ENCODE results near the gene DCAF4. TPM values are rescaled to one million over a fixed set of nuclear protein-coding genes. Genes with fewer than 3 reads are reported as not detected.

Gene DCAF4, protein sequence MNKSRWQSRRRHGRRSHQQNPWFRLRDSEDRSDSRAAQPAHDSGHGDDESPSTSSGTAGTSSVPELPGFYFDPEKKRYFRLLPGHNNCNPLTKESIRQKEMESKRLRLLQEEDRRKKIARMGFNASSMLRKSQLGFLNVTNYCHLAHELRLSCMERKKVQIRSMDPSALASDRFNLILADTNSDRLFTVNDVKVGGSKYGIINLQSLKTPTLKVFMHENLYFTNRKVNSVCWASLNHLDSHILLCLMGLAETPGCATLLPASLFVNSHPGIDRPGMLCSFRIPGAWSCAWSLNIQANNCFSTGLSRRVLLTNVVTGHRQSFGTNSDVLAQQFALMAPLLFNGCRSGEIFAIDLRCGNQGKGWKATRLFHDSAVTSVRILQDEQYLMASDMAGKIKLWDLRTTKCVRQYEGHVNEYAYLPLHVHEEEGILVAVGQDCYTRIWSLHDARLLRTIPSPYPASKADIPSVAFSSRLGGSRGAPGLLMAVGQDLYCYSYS
- polyA plus RNA-seq (2012; ENCODE audit: missing spikeins) = 26.0 TPM

DNA sequence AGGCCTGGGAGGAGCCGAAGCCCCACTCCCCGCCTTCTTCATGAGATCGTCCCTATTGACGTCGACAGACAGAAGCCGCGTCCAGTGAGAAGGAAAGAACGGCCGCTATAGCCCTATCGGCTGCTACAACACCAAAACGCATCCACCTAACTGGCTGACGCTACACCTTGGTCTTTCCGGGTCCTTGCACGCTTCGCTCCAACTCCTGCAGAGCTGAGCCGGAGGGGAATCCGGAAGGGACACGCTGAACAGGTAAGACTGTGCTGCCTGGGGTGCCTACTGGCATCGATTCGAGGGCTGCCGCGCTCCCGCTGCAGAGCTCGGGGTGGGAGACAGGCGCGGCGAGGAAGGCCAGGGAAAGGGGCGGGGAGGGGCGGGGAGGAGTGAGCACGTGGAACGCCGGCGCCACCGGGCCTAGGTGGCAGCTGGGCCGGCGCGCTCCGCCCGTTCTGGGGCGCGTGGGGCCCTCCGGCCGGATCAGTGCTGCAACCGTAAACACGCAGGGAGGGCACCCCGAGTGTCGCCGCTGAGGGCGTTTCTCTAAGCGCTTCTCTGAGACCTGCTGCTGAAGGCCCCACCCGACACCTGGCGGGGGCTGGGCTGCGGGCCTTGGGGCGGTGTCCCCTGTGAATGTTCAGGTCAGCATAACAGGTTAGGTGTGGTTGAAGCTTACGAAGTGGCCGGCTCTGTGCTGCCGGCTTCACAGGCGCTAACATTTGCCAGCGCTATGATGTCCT, at the start of gene DCAF4:
DCAF4 (plus strand) TSS at position 173 of the 737 bp plus-strand sequence. CDS start 11,515 bp downstream, outside the sequence.
- FAIRE-seq (peak; percentile 97), DNase-seq (ENCODE audit: insufficient read length) (peak; percentile 97)
- TF ChIP-seq TAF1 (IDR thresholded peaks at IDR 0.05; ENCODE audit: borderline replicate concordance, low read depth, low read length) (no peak; the same call in 1 of the 2 replicates), POLR2A (IDR thresholded peaks at IDR 0.05; ENCODE audit: low read depth, low read length) (no peak), POLR2AphosphoS5 (IDR thresholded peaks at IDR 0.05; ENCODE audit: low read depth, low read length) (peak; percentile 55)

DNA sequence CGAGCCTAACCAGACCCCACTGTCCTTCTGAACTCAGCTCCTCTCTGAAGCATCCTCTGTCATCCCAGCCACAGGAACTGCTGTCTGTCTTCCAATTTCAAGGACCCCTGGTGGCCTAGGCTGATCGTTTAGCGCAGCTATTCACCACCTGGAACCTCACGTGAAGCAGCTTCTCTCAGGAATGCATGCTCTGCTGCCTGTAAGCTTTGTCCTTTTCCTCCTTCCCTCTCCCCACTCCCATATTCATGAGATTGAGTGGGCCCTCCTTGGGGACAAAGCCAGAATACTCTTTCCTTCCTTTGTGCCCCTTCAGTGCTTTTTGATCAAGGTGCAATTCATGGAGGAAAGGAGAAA, 49.6 kb upstream of the DCAF4 start:
- no peak for TF ChIP-seq POLR2AphosphoS5 (IDR thresholded peaks at IDR 0.05; ENCODE audit: low read depth, low read length)
- TF ChIP-seq POLR2A (IDR thresholded peaks at IDR 0.05; ENCODE audit: low read depth, low read length) = no peak
- no peak for TF ChIP-seq TAF1 (IDR thresholded peaks at IDR 0.05; ENCODE audit: borderline replicate concordance, low read depth, low read length)
- FAIRE-seq (no peak), DNase-seq (ENCODE audit: insufficient read length) (no peak)

DNA sequence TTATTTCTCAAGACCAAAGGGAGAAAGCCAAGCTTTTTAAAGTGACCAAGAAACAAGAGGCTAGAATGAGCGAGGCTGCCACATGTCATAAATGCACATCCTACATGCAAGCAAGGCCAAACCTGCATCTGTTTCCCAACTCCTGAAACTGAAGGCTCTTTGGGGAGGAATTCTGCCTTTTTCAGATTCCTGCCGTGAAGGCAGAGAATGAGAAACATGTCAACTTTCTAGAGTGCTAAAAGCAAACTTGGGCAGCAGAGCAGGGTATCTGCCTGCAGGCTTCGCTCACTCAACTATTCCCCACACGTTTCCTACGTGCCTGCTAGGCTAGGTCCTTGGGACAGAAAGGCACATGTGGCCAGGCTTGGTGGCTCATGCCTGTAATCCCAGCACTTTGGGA, 47.5 kb upstream of the DCAF4 start:
- TF ChIP-seq POLR2AphosphoS5 (IDR thresholded peaks at IDR 0.05; ENCODE audit: low read depth, low read length) (no peak), TAF1 (IDR thresholded peaks at IDR 0.05; ENCODE audit: borderline replicate concordance, low read depth, low read length) (no peak), POLR2A (IDR thresholded peaks at IDR 0.05; ENCODE audit: low read depth, low read length) (no peak)
- no peak for DNase-seq (ENCODE audit: insufficient read length)
- FAIRE-seq = no peak

DNA sequence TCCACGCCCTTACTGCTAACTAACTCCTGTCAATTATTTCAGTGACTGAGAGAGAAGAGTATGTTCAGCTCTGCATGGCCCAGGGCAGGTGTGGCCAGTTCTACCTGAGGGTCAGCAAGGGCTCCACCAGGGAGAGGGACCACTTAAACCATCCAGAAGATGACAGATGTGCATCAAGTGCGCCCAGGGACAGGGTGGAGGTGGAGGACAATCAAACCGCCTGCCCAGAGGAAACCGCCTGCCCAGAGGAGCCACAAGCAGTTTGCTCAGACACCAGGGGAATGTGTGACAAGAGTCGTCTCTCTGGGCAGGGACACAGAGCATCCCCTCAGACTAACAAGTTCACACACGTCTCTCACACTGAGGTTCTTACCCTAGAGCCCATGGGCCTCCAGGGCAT, 46.8 kb upstream of the DCAF4 start:
- FAIRE-seq (no peak), DNase-seq (ENCODE audit: insufficient read length) (no peak)
- no peak for TF ChIP-seq POLR2A (IDR thresholded peaks at IDR 0.05; ENCODE audit: low read depth, low read length)
- no peak for TF ChIP-seq TAF1 (IDR thresholded peaks at IDR 0.05; ENCODE audit: borderline replicate concordance, low read depth, low read length)
- no peak for TF ChIP-seq POLR2AphosphoS5 (IDR thresholded peaks at IDR 0.05; ENCODE audit: low read depth, low read length)

DNA sequence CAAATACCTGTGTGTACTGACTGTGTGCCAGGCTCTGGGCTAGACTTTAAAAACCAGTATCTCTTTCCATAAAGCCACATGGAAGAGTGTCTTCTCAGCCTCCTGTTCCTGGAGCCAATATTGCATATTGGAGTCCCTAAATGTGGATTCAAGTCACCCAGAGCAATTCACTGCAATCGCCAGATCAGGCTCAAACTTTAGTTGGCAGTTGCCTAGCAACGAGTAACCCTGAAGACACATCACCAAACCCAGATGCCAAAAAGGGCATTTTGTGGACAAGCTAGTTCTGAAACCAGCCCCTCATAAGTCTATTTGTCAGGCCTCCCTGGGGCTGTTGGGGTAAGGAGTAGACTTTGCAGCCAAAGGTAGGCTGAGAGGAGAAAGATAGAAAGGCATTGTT, 46.1 kb upstream of the DCAF4 start:
- no peak for FAIRE-seq
- TF ChIP-seq POLR2AphosphoS5 (IDR thresholded peaks at IDR 0.05; ENCODE audit: low read depth, low read length) (no peak), POLR2A (IDR thresholded peaks at IDR 0.05; ENCODE audit: low read depth, low read length) (no peak), TAF1 (IDR thresholded peaks at IDR 0.05; ENCODE audit: borderline replicate concordance, low read depth, low read length) (no peak)
- no peak for DNase-seq (ENCODE audit: insufficient read length)

DNA sequence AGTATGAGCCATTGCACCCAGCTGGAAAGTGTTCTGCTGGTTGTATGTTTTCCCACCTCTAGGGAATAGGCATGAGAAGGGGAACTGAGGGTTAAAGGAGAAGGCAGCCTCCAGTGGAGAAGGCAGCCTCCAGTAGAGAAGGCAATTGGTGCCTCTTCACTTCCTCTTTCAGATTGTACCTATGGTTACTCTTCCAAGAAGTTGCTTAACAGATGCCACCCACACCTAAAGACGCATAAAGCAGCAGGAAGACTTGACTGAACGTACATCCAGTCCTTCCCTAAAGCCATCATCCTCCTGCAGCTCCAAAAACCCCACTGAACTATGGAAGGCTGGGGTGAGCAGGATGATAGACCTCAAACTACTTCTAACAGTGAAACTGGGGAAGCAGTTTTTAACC, 45.4 kb upstream of the DCAF4 start:
- TF ChIP-seq POLR2AphosphoS5 (IDR thresholded peaks at IDR 0.05; ENCODE audit: low read depth, low read length) (no peak), POLR2A (IDR thresholded peaks at IDR 0.05; ENCODE audit: low read depth, low read length) (no peak), TAF1 (IDR thresholded peaks at IDR 0.05; ENCODE audit: borderline replicate concordance, low read depth, low read length) (no peak)
- FAIRE-seq = peak; percentile 79
- DNase-seq (ENCODE audit: insufficient read length) = no peak

DNA sequence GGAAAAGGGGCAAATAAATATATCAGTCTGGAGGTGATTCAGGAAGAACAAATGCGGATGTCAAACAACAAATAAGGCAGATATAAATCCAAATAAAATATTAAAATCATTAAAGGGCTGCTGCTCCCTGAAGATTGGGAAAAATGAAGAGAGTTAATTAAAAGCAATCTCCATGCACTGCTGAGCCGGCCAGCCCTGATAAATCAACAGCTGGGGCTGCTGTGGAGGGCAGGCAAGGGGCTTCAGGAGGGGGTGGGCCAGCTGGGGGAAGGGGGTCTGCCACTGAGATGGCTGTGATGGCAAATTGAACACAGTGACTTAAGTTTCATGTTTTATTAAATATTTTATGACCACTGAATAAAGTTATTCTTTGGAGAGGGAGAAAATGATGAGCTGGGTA, 44.7 kb upstream of the DCAF4 start:
- FAIRE-seq (no peak), DNase-seq (ENCODE audit: insufficient read length) (no peak)

DNA sequence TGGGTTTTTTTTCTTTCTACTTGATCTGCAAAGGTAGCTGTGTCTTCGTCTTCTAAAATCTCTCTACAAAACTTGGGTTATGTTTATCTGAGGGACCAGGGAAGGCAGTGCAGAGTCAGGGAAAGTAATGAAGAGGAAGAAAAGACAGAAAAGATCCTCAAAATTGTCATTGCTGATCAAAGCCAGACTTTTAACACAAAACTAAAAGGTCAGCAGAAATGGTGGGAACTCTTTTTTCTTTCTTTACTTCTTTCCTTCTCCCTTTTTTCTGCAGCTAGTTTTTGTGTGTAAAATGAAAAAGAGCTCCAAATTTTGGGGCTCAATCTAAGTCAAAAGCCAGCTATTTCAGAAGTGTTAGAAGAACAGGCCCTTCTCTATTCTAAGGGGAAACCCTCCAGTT, 44.2 kb upstream of the DCAF4 start:
- DNase-seq (ENCODE audit: insufficient read length) = no peak
- TF ChIP-seq TAF1 (IDR thresholded peaks at IDR 0.05; ENCODE audit: borderline replicate concordance, low read depth, low read length) = no peak
- TF ChIP-seq POLR2A (IDR thresholded peaks at IDR 0.05; ENCODE audit: low read depth, low read length) = no peak
- TF ChIP-seq POLR2AphosphoS5 (IDR thresholded peaks at IDR 0.05; ENCODE audit: low read depth, low read length) = no peak
- no peak for FAIRE-seq

More for the DNA sequence above, 44.7 kb upstream of the DCAF4 start:
- TF ChIP-seq TAF1 (IDR thresholded peaks at IDR 0.05; ENCODE audit: borderline replicate concordance, low read depth, low read length) = no peak
- no peak for TF ChIP-seq POLR2A (IDR thresholded peaks at IDR 0.05; ENCODE audit: low read depth, low read length)
- no peak for TF ChIP-seq POLR2AphosphoS5 (IDR thresholded peaks at IDR 0.05; ENCODE audit: low read depth, low read length)

DNA sequence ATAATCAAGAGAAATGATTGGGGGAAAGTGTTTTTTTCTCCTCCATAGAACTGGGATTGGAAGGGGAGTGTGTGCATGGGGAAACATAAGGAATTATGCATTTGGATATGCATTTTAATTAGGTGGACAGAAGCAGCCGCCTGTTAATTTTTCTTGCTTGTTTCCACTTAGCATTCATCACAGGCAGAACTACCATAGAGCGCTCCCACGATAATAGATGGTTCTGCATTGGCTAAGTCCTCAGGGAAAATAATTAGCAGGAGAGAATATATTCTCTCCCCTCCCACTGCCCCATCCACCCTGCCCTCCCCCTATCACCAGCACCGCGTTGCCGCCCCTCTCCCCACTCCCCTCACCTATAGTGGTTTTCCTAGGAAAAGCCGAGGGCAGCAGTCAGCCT, 43.8 kb upstream of the DCAF4 start:
- DNase-seq (ENCODE audit: insufficient read length) (no peak), FAIRE-seq (no peak)
- TF ChIP-seq POLR2AphosphoS5 (IDR thresholded peaks at IDR 0.05; ENCODE audit: low read depth, low read length) (no peak), TAF1 (IDR thresholded peaks at IDR 0.05; ENCODE audit: borderline replicate concordance, low read depth, low read length) (no peak), POLR2A (IDR thresholded peaks at IDR 0.05; ENCODE audit: low read depth, low read length) (no peak)

DNA sequence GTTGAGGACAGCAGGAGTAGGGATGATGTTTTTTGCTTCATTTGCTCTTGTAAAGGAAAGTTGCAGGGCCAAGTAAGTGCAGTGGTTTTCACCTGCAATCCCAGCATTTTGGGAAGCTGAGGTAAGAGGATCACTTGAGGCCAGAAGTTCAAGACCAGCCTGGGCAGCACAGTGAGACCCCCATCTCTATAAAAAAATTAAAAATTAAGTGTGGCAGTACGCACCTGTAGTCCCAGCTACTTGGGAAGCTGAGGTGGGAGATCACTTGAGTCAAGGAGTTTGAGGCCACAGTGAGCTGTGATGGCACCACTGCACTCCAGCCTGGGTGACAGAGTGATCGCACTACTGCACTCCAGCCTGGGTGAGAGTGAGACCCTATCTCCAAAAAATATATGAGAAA, 43.2 kb upstream of the DCAF4 start:
- FAIRE-seq (no peak), DNase-seq (ENCODE audit: insufficient read length) (no peak)
- TF ChIP-seq POLR2AphosphoS5 (IDR thresholded peaks at IDR 0.05; ENCODE audit: low read depth, low read length) = no peak
- TF ChIP-seq TAF1 (IDR thresholded peaks at IDR 0.05; ENCODE audit: borderline replicate concordance, low read depth, low read length) = no peak

DNA sequence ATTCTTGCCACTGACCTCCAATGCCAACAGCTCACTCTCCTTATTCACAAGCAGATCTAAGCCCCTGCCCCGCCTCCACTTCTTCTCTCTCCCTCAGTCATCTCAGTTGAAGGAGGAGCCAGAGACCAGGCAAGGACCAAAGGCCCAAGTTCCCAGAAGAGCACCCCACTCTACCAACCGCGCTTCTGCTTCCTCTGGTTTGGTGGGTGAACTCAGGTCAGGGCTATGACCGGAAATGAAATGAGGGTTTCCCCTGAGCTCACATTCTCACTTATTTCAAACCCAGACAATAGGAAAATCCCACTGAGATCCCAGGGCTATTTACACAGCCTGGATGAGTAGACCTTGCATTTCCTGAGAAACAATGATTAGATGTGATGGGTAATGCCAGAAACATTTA, 42.3 kb upstream of the DCAF4 start:
- DNase-seq (ENCODE audit: insufficient read length) (no peak), FAIRE-seq (peak; percentile 63)
- TF ChIP-seq TAF1 (IDR thresholded peaks at IDR 0.05; ENCODE audit: borderline replicate concordance, low read depth, low read length) = no peak

DNA sequence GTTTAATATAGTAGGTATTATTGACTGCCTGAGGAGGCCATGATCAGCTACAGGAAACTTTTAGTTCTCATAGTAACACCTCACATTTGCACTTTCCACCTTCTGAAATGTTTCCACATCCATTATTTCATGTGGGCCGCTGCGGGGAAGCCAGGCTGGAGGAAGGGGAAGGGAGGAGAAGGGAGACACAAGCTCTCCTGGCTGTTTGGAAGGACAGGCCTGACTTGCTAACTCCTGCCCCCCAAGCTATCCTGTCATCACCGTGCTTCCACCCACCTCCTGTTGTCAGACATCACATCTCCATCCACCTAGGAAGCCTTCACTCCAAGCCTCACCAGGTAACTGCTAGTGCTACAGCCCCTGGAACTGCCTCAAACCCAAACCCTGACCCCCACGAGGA, 41.9 kb upstream of the DCAF4 start:
- FAIRE-seq (no peak), DNase-seq (ENCODE audit: insufficient read length) (no peak)
- TF ChIP-seq TAF1 (IDR thresholded peaks at IDR 0.05; ENCODE audit: borderline replicate concordance, low read depth, low read length) (no peak), POLR2A (IDR thresholded peaks at IDR 0.05; ENCODE audit: low read depth, low read length) (no peak), POLR2AphosphoS5 (IDR thresholded peaks at IDR 0.05; ENCODE audit: low read depth, low read length) (no peak)

Data from GM12892 (cell line).